GM21390 (cell line): Measurements from ENCODE around the gene IL20.

Experiments
- ATAC-seq: cut with Tn5 transposase; IDR thresholded peaks from one replicate; pipeline ENCODE4 v1.9.1; 2021; ENCODE audit not compliant: unreplicated experiment

Gene IL20

DNA sequence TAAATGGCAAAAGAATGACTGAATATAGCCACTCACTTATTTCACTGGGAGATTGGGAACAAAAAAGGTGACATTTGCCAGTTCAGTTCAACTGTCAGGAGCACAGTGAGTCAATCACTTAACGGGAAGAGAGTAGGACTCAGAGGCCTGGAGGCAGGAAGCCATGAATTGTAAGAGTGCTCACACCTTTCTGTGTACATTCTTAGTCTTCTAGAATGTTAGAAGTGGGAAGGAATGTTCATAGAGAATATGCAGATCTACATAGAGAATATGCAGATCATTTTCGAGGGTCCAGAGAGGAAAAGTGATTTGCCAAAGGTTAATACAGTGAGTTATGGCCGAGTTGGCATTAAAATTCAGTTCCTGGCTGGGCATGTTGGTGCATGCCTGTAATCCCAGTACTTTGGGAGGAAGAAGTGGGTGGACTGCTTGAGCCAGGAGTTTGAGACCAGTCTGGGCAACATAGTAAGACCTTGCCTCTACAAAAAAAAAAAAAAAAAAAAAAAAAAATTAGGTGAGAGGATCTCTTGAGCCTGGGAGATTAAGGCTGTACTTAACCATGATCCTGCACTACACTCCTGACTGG lies 8.3 kb downstream of the IL20 start:
- ATAC-seq, result no peak

DNA sequence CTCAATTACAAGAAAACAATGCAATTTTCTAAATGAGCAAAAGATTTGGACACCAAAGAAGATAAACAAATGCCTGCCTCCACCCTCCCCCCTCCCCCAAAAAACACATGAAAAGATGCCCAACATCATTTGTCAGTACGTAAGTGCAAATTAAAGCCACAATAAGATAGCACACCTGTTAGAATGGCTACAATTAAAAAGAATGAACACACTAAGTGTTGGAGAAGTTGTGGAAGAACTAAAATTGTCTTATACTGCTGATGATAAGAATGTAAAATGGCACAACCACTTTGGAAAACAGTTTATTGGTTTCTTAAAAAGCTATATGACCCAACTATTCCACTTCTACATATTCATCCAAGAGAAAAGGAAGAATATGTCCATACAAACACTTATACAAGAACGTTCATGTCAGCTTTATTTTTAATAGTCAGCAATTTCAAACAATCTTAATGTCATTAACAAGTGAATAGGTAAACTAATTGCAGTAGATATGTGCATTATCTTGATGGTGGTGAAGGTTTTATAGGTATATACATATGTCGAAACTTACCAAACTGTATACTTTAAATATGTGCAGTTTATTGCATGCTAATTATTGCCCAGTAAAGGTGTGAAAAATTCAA lies 10.4 kb downstream of the IL20 start:
- no peak for ATAC-seq

DNA sequence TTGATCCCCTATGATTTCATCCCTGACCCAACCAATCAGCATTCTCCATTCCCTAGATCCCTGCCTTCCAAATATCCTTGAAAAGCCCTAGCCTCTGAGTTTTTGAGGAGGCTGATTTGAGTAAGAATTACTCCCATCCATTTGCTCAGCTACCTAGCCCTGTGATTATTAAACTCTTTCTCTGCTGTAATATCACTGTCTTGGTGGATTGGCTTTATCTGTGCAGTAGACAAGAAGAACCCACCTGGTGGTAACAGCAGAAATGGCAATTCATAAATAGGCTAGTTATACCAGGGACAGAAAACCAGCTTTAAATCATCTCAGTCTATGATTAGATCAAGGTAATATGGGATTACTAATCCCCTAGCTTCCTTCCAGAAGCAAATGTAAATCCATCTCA lies 13.0 kb downstream of the IL20 start:
- no peak for ATAC-seq

DNA sequence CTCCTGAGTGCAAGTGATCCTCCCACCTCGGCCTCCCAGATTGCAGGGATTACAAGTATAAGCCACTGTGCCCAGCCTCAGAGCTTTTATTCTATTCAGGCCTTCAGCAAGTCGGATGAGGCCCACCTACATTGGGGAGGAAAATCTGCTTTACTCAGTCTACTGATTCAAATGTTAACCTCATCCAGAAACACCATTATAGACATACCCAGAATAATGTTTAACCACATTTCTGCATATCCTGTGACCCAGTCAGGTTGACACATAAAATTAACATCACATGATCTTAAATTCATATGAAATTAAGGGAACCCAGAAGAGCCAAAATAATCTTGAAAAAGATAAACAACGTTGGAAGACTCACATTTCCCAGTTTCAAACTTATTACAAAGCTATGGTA lies 14.9 kb downstream of the IL20 start:
- no peak for ATAC-seq

DNA sequence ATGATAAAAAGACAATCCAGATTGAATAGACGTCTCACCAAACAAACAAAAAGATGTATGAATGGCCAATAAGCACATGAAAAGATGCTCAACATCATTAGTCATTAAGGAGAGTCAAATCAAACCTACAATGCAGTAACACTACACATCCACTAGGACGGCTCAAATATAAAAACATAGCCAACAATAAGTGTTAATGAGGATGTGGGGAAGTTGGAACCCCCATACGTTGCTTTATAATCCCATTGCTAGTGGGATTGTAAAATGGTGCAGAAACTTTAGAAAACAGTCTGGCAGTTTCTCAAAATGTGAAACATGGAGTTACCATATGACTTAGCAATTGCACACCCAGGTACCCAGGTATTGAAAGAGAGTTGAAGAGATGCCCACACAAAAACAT lies 17.1 kb downstream of the IL20 start:
- no peak for ATAC-seq

DNA sequence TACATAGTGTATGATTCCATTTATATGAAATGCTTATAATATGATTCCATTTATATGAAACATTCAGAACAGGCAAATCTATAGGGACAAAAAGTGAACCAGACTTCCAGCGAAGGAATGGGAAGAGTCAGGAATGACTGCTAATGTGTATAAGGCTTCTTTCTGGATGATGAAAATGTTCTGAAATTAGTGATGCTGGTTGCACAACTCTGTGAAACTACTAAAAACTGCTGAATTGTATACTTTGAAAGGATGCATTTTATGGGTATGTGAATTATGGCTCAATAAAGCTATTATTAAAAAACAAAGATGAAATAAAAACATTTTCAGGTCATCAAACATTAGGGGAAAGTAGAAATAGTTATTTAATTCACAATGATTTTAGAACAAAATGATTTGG lies 17.7 kb downstream of the IL20 start:
- ATAC-seq, result no peak

DNA sequence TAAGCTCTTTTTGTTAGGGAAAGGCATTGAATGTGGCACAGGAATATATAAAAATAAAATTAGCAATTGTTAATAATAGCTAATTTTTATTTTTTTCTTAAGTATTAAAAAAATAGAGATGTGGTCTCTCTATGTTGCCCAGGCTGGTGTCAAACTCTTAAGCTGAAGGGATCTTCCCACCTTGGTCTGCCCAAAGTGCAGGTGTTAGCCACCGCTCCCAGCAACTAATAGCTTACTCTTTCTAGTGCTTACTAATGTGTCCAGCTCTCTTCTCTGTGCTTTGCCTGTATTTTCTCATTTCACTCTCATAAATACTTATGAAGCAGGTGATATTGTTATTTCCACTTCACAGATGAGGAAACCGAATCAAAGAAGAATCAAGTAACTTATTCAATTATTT lies 18.5 kb downstream of the IL20 start:
- no peak for ATAC-seq

DNA sequence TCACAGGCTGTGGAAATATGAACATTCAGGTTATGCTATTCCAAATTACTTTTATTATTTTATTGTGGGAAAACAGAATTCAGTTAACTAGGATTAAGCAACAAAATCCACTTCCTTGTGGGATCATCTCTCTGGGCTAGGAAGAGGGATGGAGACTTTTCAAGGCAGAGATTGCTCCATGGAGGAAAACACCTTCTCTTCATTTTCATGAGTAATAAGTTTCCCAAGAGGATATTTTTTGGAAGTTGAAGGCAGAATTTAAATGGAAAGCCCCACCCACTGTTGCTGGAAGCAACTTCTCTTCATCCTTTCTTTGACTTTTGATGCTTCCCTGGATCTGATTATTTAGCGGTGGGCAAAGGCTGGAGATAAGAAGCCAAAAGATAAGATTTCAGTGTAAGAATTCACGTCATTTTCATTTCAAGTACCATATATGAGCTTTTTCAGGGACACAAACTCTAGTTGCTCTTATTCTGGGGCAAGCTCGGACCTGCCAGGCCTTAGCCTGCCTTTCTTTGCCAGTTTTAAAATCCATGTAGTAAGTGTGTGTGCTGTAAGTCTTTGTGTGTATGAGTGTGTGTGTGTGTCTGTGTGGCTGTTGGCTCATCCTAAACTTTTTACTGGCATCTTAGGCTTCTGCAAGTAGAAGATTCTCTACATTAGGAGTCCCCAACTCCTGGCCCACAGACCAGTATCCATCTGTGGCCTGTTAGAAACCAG lies 20.1 kb downstream of the IL20 start:
- ATAC-seq, result no peak

DNA sequence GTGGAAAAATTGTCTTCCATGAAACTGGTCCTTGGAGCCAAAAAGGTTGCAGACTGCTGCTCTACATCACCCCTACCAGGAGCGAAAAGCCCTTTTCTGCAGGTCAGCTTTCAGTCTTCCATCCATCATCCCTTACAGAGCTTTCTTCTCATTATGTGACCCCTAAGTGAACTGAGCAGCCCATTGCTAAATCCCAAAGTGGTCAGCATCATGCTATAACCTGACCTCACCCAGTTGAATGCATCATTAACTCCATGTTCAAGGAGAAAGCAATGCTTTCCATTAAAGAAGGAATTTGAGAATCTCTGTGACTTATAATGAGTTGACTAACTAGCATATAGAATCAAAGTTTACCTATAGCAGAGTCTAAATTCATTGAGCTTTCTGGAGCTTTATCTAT lies 21.4 kb downstream of the IL20 start:
- ATAC-seq, result no peak

DNA sequence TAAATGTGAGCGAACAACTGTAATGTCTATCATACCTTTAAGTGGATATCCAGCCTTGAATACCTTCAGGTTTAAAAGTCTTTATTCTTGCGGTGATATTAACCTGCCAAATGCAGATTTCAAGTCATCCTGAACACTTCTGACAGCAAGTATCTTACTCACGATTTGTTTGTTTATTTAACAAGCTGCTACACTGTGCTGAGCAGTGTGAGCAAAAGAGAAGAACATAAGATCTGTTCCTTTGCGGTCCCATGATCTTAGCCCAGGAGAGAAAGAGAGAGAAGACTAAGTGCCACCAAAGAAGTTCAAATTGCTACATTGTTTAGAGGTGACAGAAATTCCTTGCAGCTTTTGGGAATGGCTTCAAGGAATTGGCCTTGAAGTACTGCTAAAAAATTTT lies 22.3 kb downstream of the IL20 start:
- ATAC-seq, result no peak

DNA sequence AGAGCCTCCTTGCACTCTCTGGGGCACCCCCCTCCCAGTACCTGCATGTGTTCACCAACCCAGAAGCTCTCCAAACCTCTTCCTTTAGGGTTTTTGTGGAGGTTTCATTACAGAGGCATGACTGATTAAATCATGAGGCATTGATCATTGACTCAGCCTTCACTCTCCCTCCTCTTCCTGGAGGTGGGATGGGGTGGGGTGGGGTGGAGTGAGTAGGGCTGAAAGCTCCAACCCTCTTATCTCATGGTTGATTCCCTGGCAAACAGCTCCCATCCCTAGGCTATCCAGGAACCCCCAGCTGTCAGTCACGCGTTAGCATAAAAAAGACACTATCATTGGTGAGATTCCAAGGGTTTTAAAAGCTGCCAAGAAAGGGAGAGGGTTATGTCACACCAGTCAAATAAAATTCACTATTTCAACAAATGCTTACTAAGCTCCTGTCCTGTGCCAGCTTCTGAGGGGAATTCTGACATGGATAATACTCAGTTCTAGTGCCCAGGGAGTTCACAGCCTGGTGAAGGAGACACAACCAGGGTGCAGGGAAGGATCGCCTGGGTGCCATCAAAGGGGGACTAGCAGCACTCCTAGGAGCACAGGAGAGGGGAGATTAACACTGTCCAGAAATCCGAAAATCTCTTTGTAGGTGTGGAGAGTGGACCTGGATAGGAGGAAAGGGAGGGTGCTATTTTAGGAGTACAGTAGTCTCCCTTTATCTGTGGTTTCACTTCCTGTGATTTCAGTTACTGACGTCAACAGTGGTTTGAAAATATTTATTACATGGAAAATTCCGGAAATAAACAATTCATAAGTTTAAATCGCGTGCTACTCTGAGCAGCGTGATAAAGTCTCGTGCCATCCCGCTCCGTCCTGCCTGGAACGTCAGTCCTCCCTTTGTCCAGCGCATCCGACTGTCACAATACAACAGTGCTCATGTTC lies 25.0 kb downstream of the IL20 start:
- no peak for ATAC-seq

DNA sequence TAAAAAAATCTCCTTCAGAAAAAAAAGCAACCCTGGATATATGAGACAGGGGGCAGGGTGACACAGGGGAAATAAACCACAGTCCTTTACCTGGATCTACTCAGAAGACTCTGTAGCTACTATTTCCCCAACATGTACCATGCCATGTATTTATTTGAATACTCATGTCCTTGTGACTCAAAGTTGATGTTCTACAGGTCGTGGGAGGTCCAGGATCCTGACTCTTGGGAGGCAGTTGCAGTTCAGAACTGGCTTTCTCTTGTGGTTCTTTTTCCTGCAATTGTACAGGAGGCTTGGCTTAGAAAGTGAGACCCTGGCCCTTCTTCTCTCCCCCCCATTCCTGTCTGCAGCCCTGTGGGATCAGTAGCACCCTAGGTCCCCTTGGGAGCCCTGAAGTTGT lies 26.0 kb downstream of the IL20 start:
- ATAC-seq, result no peak

DNA sequence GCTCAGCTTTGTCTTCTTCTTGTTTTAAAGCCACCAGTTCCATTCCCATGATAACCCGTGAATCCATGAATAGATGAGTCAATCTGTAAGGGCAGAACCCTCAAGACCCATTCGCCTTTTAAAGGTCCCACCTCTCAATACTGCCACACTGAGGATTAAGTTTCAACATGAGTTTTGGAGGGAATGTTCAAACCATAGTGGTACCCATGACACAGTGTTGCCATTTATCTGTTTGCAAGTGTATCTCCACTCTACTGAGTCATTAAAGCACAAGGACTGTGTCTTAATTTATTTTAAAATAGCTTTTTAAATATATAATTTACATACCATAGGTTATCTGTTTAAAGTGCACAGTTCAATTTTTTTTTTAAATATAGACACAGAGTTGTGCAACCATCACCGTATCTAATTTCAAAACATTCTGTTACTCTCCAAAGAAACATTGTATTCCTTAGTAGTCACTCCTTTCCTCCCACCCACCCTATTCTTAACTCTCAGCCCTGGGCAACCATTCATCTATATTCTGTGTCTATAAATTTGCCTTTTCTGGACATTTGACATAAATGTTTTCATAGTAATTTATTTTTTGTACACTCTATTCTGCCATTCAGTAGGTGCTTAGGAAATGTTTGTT lies 27.0 kb downstream of the IL20 start:
- ATAC-seq, result no peak

DNA sequence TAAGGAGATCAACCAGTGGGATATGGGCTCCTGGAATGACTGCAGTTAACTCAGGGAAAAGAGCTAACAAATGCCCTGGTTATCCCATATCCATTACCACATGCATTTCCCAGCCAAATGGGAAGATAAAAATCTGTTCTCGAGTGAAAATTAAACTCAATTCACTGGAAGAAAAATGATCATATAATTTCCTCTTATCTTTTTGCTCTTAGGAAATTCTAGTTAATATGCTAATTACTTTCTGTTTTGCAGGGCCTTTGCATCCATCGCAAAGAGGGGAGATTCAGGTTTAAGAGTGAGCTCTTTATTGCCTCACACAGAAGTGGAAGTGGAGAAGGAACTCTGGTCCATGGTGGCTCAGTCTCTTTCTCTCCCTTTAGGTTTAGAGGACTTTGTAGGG lies 28.0 kb downstream of the IL20 start:
- ATAC-seq, result no peak

DNA sequence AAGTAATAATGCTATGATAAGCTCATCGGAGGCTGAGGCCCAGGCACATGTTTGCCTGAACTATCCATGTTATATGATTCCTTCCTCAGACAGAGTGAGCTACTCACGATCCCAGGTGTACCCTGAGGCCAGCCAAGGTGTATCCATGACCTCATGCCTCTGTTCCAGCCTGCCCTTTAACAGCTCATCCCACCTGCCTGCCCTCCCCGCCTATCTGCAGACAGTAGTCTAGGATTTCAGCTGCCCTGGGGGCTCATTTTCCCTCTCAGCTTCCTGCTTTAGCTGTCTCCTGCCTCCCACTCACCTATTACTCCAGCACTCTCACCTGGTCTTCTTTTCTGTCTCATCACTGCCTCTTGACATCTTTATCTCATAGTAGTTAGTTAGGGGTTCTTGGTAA lies 29.9 kb downstream of the IL20 start:
- ATAC-seq, result no peak

DNA sequence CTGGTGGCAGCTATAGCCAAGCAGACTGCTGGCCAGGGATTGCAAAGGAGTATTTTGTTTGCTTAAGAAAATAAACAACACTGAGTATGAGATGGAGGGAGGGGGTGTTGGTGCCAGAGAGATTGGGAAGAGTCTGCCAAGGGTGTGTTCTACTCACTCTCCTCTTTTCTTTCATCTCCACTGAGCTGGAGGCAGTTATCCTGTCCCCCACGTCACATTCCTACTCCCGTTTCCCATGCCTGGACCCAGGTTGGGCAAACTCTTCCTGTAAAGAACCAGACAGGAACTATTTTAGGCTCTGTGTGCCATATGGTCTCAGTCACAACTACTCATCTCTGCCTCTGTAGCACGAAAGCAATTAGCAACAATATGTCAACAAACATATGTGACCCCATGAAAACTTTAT lies 30.4 kb downstream of the IL20 start:
- ATAC-seq, result no peak

DNA sequence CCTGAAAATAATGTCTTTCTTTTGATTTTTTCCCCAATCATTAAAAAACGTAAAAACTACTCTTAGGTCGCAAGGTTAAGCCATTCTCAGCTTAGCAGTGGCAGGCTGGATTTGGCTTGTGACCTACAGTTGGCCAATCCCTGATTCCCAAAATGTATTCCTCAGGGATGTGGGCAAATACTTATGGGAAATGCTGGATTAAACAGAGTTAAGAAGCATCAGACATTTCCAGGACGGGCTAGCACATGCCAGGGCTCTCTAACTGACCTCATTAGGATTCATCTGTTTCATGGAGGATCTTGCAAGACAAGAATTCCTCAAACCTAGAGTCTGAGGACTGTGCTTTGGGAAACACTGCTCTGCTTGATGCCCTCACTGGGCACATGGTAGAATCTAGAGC lies 30.8 kb downstream of the IL20 start:
- ATAC-seq, result no peak

DNA sequence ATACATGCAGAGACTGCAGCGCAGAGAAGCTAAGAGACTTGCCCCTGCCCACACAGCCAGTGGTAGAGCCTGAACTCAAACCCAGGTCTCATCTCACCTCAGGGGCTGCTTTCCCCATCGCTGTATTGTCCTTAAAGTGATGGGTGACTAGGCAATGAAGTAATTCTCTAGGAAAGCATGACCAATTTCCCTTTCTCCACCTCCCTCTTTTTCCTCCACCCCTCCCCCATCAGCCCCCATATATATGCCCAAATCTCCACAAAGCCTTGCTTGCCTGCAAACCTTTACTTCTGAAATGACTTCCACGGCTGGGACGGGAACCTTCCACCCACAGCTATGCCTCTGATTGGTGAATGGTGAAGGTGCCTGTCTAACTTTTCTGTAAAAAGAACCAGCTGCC lies 31.8 kb downstream of the IL20 start, which contains the start of gene IL24:
Gene IL24, plus strand, starts transcription at position 269 of the 400 bp plus-strand sequence. CDS start 390 bp downstream, outside the sequence.
- no peak for ATAC-seq

DNA sequence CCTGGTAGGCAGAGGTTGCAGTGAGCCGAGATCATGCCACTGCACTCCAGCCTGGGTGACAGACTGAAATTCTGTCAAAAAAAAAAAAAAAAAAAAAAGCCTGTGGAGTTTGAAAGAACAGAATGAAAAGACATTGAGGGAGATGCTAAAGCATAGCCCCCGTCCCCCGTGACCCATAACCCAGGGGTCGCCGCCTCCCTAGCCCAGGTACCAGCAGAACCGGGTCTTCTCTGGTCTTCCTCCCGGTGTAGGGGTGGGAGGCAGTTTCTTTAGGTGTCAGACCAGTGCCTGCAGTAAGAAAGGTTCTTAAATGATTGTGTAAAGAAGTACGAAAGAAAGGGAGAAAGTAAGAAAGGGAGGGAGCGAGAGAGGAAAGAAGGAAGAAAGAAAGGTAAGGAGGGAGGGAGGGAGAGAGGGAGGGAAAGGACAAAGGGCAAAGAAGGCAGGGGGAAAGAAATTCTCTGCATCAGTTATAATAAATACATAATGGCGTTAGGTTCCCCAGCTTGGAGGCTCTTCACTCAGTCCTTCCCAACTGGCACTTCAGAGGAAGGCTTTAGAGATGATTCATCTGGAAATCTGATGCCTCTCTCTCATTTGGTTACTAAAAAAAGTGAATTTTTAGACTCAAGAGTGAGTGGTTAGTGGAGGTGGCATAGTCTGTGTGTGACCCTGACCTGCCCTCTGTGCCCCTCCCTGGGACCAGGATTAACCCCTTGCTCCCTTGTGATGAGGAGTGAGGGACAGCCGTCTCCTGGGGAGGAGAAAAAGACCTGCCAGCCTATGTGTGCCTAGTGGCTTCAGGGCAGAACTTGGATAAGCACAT lies 32.9 kb downstream of the IL20 start:
- no peak for ATAC-seq

DNA sequence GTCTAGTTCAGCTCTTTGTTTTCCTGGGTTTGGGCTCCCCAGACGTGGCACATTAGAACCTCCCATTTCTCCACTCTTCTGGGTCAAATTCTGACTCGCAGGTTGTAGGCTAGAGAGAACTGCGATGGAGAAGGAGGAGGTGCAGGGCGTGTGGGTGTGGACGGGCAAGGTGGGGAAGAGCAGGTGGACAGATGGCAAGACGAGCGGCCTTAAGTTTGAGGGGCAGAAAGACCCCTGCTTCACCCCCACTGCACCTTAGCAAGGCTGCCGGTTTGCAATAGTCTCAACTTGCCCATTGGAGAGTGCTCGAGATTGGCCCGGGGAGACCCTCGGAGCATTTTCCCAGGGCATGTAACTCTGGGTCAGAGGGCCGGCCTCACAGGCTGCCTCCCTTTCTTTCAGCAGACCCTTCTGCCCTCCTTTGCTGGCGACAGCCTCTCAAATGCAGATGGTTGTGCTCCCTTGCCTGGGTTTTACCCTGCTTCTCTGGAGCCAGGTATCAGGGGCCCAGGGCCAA lies 33.5 kb downstream of the IL20 start:
- no peak for ATAC-seq
